NB4 (cell line): ENCODE measurements around the gene GXYLT1.

Source experiments
- CTCF ChIP-seq: IDR thresholded peaks from one replicate; pipeline ENCODE4 v1.5.1; 2012; ENCODE audit warnings: low read depth, low read length
- MYC ChIP-seq: IDR thresholded peaks from 2 replicates; pipeline ENCODE4 v1.6.1; 2011; ENCODE audit warnings: low read depth, low read length
- POLR2A ChIP-seq: IDR thresholded peaks from 2 replicates; pipeline ENCODE4 v1.6.1; 2011; ENCODE audit warnings: mild to moderate bottlenecking; ENCODE audit not compliant: insufficient read length; ENCODE audit errors: extremely low read depth

DNA sequence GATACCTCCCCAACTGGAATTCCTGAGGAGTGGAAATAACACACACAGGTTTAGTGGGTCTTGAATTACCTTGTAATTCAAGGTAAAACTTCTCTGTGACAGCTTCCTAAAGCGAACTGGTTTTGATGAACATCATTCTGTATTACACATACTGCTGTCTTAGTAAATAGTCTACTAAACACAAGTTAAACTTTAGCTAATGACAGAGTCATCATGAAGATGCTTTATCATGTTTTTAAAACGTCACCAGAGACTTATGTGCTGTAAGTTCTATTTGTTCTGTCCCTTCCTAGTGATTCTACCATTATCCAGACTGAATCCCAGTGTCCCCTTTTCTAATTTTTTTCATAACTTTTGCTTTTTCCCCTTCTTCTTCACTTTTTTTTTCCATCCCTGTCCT lies 11.6 kb upstream of the GXYLT1 start:
- no peak for TF ChIP-seq CTCF
- no peak for TF ChIP-seq POLR2A
- no peak for TF ChIP-seq MYC
